OCI-LY7 (cell line): ENCODE measurements around the gene AGAP2. TPM values are rescaled to one million over a fixed set of nuclear protein-coding genes. Genes with fewer than 3 reads are reported as not detected.

Source experiments
- BruUV-seq: library from RNA; stranded (reverse); fragments of 400-500 nt; replicated peaks from 2 replicates; lab custom pipeline; 2021; lab: Mats Ljungman, UMichigan
- CTCF ChIA-PET: fragments of 300-600 bp; sonication (Branson Sonifier 250); formaldehyde crosslinking; loops from one replicate; lab custom pipeline; 2022; ENCODE audit warnings: antibody characterized with exemption; ENCODE audit not compliant: unreplicated experiment; lab: Charles Lee
- POLR2A ChIA-PET: fragments of 300-600 bp; sonication (Branson Sonifier 250); formaldehyde crosslinking; loops from one replicate; lab custom pipeline; 2022; ENCODE audit warnings: antibody characterized with exemption; lab: Charles Lee
- DNase-seq: peaks from one replicate; pipeline ENCODE4 v3.0.0-alpha.2; 2015; ENCODE audit warnings: low spot score
- H2AFZ ChIP-seq: fragments of 200-600 bp; sonication (generic), shearing (Covaris generic); 2 replicates; pipeline ENCODE4 v1.6.1; 2014; ENCODE audit warnings: mild to moderate bottlenecking, antibody characterized with exemption, low read length, moderate library complexity
- H3K27ac ChIP-seq: fragments of 200-600 bp; sonication (generic); 2 replicates; pipeline ENCODE4 v1.5.1; 2014; ENCODE audit warnings: mixed run types, low read depth, mild to moderate bottlenecking, moderate library complexity, low read length, inconsistent platforms; ENCODE audit not compliant: poor library complexity, severe bottlenecking
- H3K36me3 ChIP-seq: fragments of 200-600 bp; sonication (generic); 2 replicates; pipeline ENCODE4 v1.6.1; 2014; ENCODE audit warnings: mild to moderate bottlenecking, antibody characterized with exemption, low read length, moderate library complexity, mixed read lengths; ENCODE audit not compliant: insufficient read depth
- H3K4me1 ChIP-seq: fragments of 200-600 bp; sonication (generic); 2 replicates; pipeline ENCODE4 v1.5.1; 2014; ENCODE audit warnings: mild to moderate bottlenecking, low read length; ENCODE audit not compliant: insufficient read depth, poor library complexity, severe bottlenecking
- H3K4me2 ChIP-seq: fragments of 200-600 bp; sonication (generic); 2 replicates; pipeline ENCODE4 v1.6.1; 2014; ENCODE audit warnings: mild to moderate bottlenecking, low read length
- H3K4me3 ChIP-seq: fragments of 200-600 bp; sonication (generic); 2 replicates; pipeline ENCODE4 v1.5.1; 2014; ENCODE audit warnings: mild to moderate bottlenecking, low read depth, low read length; ENCODE audit not compliant: poor library complexity, severe bottlenecking
- H3K79me2 ChIP-seq: fragments of 200-600 bp; sonication (generic); 2 replicates; pipeline ENCODE4 v1.6.1; 2016; ENCODE audit warnings: low read depth, mild to moderate bottlenecking, low read length, moderate library complexity, mixed read lengths; ENCODE audit not compliant: insufficient read depth
- H3K9me2 ChIP-seq: fragments of 200-600 bp; sonication (generic); 2 replicates; pipeline ENCODE4 v1.6.1; 2016; ENCODE audit warnings: mild to moderate bottlenecking, low read length, mixed read lengths; ENCODE audit not compliant: insufficient read depth
- H3K9me3 ChIP-seq: fragments of 200-600 bp; sonication (generic); 2 replicates; pipeline ENCODE4 v1.6.1; 2014; ENCODE audit warnings: mild to moderate bottlenecking, mixed run types, low read length, mixed read lengths
- H4K20me1 ChIP-seq: fragments of 200-600 bp; sonication (generic); 2 replicates; pipeline ENCODE4 v1.6.1; 2014; ENCODE audit warnings: mild to moderate bottlenecking, antibody characterized with exemption, low read length, moderate library complexity, mixed read lengths; ENCODE audit not compliant: insufficient read depth
- EZH2phosphoT487 ChIP-seq: fragments of 200-600 bp; sonication (generic); IDR thresholded peaks from 2 replicates; pipeline ENCODE4 v1.6.1; 2018; ENCODE audit warnings: low read depth, borderline replicate concordance, mild to moderate bottlenecking, mixed run types, antibody characterized with exemption, low read length, moderate library complexity, mixed read lengths
- intact Hi-C: fragments of 100-400 bp; cut with micrococcal nuclease; formaldehyde crosslinking; loops from one replicate; pipeline ENCODE4 v1.10.0; 2022; ENCODE audit not compliant: unreplicated experiment
- total RNA-seq, 2 experiments: library from RNA; depleted of rRNA in 1 of 2; stranded (reverse); fragments of >200 nt in 1 of 2; shearing (Covaris generic) in 1 of 2; gene quantifications; 2 replicates each; pipeline ENCODE4 v1.2.3, GENCODE V29; 2014 to 2022
- TF ChIP-seq, protein P1 (sequence below): fragments of 200-600 bp; sonication (generic); conservative IDR thresholded peaks from 2 replicates; pipeline ENCODE4 v1.5.1; 2014; ENCODE audit warnings: mild to moderate bottlenecking, antibody characterized with exemption, low read length, moderate library complexity, mixed read lengths

The AGAP2 gene
- total RNA-seq, 2 experiments from 2014 or later: 14.8 to 26.5 TPM

DNA sequence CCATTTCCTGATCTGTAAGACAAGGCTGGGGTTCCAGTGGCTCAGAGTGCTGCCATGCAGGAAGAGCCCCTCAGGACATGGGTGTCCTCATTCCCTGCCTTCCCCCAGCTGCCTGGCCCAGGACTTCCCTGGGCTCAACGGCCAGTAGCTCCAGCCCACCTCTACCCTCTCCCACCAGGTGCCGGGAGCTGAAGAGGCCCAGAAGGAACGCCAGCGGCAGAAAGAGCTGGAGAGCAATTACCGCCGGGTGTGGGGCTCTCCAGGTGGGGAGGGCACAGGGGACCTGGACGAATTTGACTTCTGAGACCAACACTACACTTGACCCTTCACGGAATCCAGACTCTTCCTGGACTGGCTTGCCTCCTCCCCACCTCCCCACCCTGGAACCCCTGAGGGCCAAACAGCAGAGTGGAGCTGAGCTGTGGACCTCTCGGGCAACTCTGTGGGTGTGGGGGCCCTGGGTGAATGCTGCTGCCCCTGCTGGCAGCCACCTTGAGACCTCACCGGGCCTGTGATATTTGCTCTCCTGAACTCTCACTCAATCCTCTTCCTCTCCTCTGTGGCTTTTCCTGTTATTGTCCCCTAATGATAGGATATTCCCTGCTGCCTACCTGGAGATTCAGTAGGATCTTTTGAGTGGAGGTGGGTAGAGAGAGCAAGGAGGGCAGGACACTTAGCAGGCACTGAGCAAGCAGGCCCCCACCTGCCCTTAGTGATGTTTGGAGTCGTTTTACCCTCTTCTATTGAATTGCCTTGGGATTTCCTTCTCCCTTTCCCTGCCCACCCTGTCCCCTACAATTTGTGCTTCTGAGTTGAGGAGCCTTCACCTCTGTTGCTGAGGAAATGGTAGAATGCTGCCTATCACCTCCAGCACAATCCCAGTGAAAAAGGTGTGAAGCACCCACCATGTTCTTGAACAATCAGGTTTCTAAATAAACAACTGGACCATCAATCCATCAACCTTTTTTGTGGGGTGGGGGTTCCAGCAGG is 17.6 kb downstream of the AGAP2 start:
- TF ChIP-seq, protein P1, sequence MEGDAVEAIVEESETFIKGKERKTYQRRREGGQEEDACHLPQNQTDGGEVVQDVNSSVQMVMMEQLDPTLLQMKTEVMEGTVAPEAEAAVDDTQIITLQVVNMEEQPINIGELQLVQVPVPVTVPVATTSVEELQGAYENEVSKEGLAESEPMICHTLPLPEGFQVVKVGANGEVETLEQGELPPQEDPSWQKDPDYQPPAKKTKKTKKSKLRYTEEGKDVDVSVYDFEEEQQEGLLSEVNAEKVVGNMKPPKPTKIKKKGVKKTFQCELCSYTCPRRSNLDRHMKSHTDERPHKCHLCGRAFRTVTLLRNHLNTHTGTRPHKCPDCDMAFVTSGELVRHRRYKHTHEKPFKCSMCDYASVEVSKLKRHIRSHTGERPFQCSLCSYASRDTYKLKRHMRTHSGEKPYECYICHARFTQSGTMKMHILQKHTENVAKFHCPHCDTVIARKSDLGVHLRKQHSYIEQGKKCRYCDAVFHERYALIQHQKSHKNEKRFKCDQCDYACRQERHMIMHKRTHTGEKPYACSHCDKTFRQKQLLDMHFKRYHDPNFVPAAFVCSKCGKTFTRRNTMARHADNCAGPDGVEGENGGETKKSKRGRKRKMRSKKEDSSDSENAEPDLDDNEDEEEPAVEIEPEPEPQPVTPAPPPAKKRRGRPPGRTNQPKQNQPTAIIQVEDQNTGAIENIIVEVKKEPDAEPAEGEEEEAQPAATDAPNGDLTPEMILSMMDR: 0 out of 2 replicates have a peak, but pooled peaks have one; percentile 12
- no peak for TF ChIP-seq EZH2phosphoT487
- H3K79me2 ChIP-seq: no peaks in the 10 kb centered on the region
- TSS peak; percentile 91 for BruUV-seq
- POLR2A ChIA-PET: no interaction called here
- no peak for DNase-seq
- intact Hi-C loops: no loop called here
- H3K36me3 ChIP-seq: peaks cover 54% of the 10 kb centered on the region
- no peak overlapping the region for H3K4me3 ChIP-seq
- H4K20me1 ChIP-seq: no peaks in the 10 kb centered on the region
- no peak overlapping the region for H3K4me2 ChIP-seq
- no peaks in the 10 kb centered on the region for H3K9me3 ChIP-seq
- H3K27ac ChIP-seq: no peak overlapping the region
- peaks cover 16% of the 10 kb centered on the region for H3K4me1 ChIP-seq
- no peak overlapping the region for H2AFZ ChIP-seq
- CTCF ChIA-PET: no interaction called here
- no peaks in the 10 kb centered on the region for H3K9me2 ChIP-seq

DNA sequence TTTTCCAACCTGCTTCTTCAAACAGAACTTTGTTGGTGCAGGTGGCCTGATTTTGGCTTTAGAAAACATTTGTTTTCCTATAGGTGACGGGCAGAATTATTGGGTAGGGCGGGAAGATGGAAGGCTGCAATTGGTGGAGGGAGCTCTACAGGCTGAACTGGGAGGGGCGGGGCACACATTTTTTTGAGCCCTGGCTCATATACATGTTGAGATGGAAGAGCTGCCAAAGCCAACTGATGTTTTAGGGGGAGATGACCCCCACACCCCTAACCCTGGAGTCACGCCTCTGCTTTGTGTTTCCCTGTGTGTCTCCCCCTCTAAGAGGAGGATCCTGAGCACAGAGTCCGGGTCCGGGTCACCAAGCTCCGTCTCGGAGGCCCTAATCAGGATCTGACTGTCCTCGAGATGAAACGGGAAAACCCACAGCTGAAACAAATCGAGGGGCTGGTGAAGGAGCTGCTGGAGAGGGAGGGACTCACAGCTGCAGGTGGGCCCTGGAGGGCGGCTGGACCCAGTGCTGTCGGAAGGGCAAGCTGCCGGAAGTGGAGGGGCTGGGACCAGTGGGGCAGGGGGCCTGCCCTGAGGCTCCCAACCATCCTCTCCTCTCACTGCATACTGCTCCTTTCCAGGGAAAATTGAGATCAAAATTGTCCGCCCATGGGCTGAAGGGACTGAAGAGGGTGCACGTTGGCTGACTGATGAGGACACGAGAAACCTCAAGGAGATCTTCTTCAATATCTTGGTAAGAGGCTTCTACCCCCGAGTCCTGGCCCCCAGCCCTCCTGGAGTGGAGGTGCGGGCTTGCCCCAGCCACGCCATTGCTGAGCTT is 18.6 kb downstream of the AGAP2 start:
- Histone ChIP-seq H3K9me2 (no peaks in the 10 kb centered on the region), H3K79me2 (no peaks in the 10 kb centered on the region), H3K9me3 (no peaks in the 10 kb centered on the region), H3K27ac (no peak overlapping the region), H3K4me1 (peaks cover 20% of the 10 kb centered on the region), H3K4me3 (no peak overlapping the region), H2AFZ (no peak overlapping the region), H4K20me1 (no peaks in the 10 kb centered on the region), H3K4me2 (no peak overlapping the region), H3K36me3 (peaks cover 55% of the 10 kb centered on the region)
- intact Hi-C loops: no loop called here
- CTCF ChIA-PET: no interaction called here
- no peak for DNase-seq
- TF ChIP-seq EZH2phosphoT487: no peak
- TF ChIP-seq, protein P1: no peak
- no TSS peak for BruUV-seq
- POLR2A ChIA-PET: interaction anchor here (0.6 to 1.0 kb wide), 2 partner anchors 10 to 183 kb away, joined by 3 to 4 read pairs; no protein-coding TSS in a partner anchor
